NCI-H2196 (cell line): ENCODE measurements around the gene EEFSEC.

Source experiments
- DNase-seq: peaks from one replicate; lab custom pipeline; 2025; ENCODE audit not compliant: unreplicated experiment; lab: John Stamatoyannopoulos, UW

The EEFSEC gene

GRCh38 chr3:128329491-128330213 is 176.4 kb downstream of the EEFSEC start:
- no peak for DNase-seq

- no peak for DNase-seq
These were observed 177.0 kb downstream of the EEFSEC start for GRCh38 chr3:128330214-128330842.

- DNase-seq = no peak
These were observed 180.9 kb downstream of the EEFSEC start for GRCh38 chr3:128334086-128334645.

- no peak for DNase-seq
These were observed 181.5 kb downstream of the EEFSEC start for GRCh38 chr3:128334766-128335165.

- no peak for DNase-seq
These were observed 182.5 kb downstream of the EEFSEC start for GRCh38 chr3:128335621-128336296.

GRCh38 chr3:128336337-128337156 is 183.3 kb downstream of the EEFSEC start:
- DNase-seq = no peak

GRCh38 chr3:128337305-128337704 is 184.0 kb downstream of the EEFSEC start:
- DNase-seq = peak; percentile 20

- peak; percentile 61 for DNase-seq
These were observed 185.5 kb downstream of the EEFSEC start for GRCh38 chr3:128338536-128339330.

- no peak for DNase-seq
These were observed 186.3 kb downstream of the EEFSEC start for GRCh38 chr3:128339491-128340012.

GRCh38 chr3:128340198-128340903 is 187.1 kb downstream of the EEFSEC start:
- no peak for DNase-seq

- DNase-seq = no peak
These were observed 187.7 kb downstream of the EEFSEC start for GRCh38 chr3:128340904-128341555.

- DNase-seq = no peak
These were observed 188.5 kb downstream of the EEFSEC start for GRCh38 chr3:128341659-128342395.

GRCh38 chr3:128342701-128343180 is 189.5 kb downstream of the EEFSEC start:
- DNase-seq = no peak

GRCh38 chr3:128343287-128344051 is 190.2 kb downstream of the EEFSEC start:
- DNase-seq = no peak

GRCh38 chr3:128344052-128344735 is 190.9 kb downstream of the EEFSEC start:
- no peak for DNase-seq

- no peak for DNase-seq
These were observed 191.9 kb downstream of the EEFSEC start for GRCh38 chr3:128345196-128345595.

- no peak for DNase-seq
These were observed 193.3 kb downstream of the EEFSEC start for GRCh38 chr3:128346562-128346961.
